NCI-H524 (cell line): ENCODE results near the gene OPN1SW.

Experiments
- DNase-seq, 2 experiments: peaks; one replicate each; lab custom pipeline; 2025; lab: John Stamatoyannopoulos, UW

The OPN1SW gene

GRCh38 chr7:128758553-128758952 lies 17.0 kb downstream of the OPN1SW start:
- DNase-seq, result no peak

- no peak for DNase-seq
Measured at GRCh38 chr7:128757203-128757602, 18.4 kb downstream of the OPN1SW start.

GRCh38 chr7:128755819-128756476 lies 19.6 kb downstream of the OPN1SW start:
- peak; percentile 64 to 91 for DNase-seq

GRCh38 chr7:128755075-128755818 lies 20.3 kb downstream of the OPN1SW start:
- DNase-seq, result peak in 1 of 2 experiments; percentile 37

- DNase-seq, result no peak
Measured at GRCh38 chr7:128752251-128752650, 23.3 kb downstream of the OPN1SW start.

GRCh38 chr7:128747327-128748079 lies 28.1 kb downstream of the OPN1SW start:
- DNase-seq, result no peak

- no peak for DNase-seq
Measured at GRCh38 chr7:128745706-128746105, 29.9 kb downstream of the OPN1SW start.

GRCh38 chr7:128744366-128744905 lies 31.2 kb downstream of the OPN1SW start:
- no peak for DNase-seq

GRCh38 chr7:128743112-128743772 lies 32.4 kb downstream of the OPN1SW start:
- no peak for DNase-seq

GRCh38 chr7:128742206-128742605 lies 33.4 kb downstream of the OPN1SW start:
- no peak for DNase-seq

GRCh38 chr7:128741491-128741890 lies 34.1 kb downstream of the OPN1SW start:
- no peak for DNase-seq

GRCh38 chr7:128740996-128741395 lies 34.6 kb downstream of the OPN1SW start:
- no peak for DNase-seq

- no peak for DNase-seq
Measured at GRCh38 chr7:128739990-128740682, 35.5 kb downstream of the OPN1SW start.

- DNase-seq, result peak; percentile 87 to 95
Measured at GRCh38 chr7:128739048-128739962, 36.3 kb downstream of the OPN1SW start, which contains the start of gene CALU. CALU (plus strand) TSS chr7:128739359; CDS start chr7:128748584, 9,225 bp downstream.

- DNase-seq, result no peak
Measured at GRCh38 chr7:128738570-128739047, 37.0 kb downstream of the OPN1SW start.

GRCh38 chr7:128737867-128738385 lies 37.7 kb downstream of the OPN1SW start:
- DNase-seq, result no peak

GRCh38 chr7:128737441-128737840 lies 38.2 kb downstream of the OPN1SW start:
- DNase-seq, result no peak

GRCh38 chr7:128735436-128735835 lies 40.2 kb downstream of the OPN1SW start:
- DNase-seq, result no peak

- DNase-seq, result no peak
Measured at GRCh38 chr7:128734890-128735289, 40.7 kb downstream of the OPN1SW start.

- DNase-seq, result no peak
Measured at GRCh38 chr7:128733278-128733645, 42.3 kb downstream of the OPN1SW start.
